GM12891 (cell line): Measurements from ENCODE around the gene IGFBPL1.

Experiments
- DNase-seq: peaks from one replicate; pipeline ENCODE4 v3.0.0; 2011; ENCODE audit warnings: low spot score; ENCODE audit not compliant: insufficient read length
- FAIRE-seq: peaks from 2 replicates; lab custom pipeline; 2011; peaks lifted over from hg19 to GRCh38; lab: Jason Lieb, UNC
- PAX5 ChIP-seq: IDR thresholded peaks from 2 replicates; pipeline ENCODE4 v1.6.1; 2011; ENCODE audit warnings: low read length, moderate library complexity, mild to moderate bottlenecking; ENCODE audit not compliant: insufficient read depth, severe bottlenecking
- POLR2A ChIP-seq: IDR thresholded peaks from 2 replicates; pipeline ENCODE4 v1.6.1; 2011; ENCODE audit warnings: low read depth, low read length, control low read depth
- POLR2AphosphoS5 ChIP-seq: IDR thresholded peaks from 2 replicates; pipeline ENCODE4 v1.6.1; 2011; ENCODE audit warnings: low read depth, low read length, control low read depth
- POU2F2 ChIP-seq: IDR thresholded peaks from 2 replicates; pipeline ENCODE4 v1.6.1; 2011; ENCODE audit warnings: low read depth, mild to moderate bottlenecking, control low read depth, low read length, moderate library complexity
- TAF1 ChIP-seq: IDR thresholded peaks from 2 replicates; pipeline ENCODE4 v1.6.1; 2011; ENCODE audit warnings: low read depth, low read length, control low read depth

The IGFBPL1 gene

GRCh38 chr9:38357350-38358114, 66.7 kb downstream of the IGFBPL1 start:
- no peak for FAIRE-seq
- no peak for DNase-seq
- TF ChIP-seq POLR2AphosphoS5 (no peak), POLR2A (no peak), TAF1 (no peak), POU2F2 (no peak)

GRCh38 chr9:38356851-38357250, 67.4 kb downstream of the IGFBPL1 start:
- no peak for FAIRE-seq
- no peak for TF ChIP-seq TAF1
- no peak for TF ChIP-seq PAX5
- no peak for TF ChIP-seq POU2F2
- DNase-seq, result no peak
